ENCODE results near the gene CTRL.
A peak's percentile ranks its signal among the peaks of the same experiment; 100 is the strongest.

Gene CTRL

DNA sequence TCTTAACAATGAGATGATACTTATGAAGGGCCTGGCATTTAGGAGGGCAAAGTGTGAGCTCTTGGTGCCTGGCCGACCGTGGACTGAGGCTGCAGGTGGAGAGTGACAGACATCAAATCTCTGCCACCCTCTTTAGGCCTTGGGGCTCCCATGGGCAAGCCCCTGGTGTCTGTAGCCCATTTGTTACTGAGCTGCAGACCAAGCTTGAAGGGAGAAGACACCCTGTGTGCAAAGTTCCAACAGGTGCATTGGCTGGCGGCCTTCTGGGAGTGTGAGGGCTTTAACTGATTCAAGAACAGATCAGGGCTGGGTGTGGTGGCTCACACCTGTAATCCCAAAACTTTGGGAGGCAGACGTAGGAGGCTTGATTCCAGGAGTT lies 789 bp upstream of the CTRL start:
- no peak overlapping the region for H3K4me3 ChIP-seq (ENCODE audit: low read depth, low read length)
- TF ChIP-seq, protein P1, sequence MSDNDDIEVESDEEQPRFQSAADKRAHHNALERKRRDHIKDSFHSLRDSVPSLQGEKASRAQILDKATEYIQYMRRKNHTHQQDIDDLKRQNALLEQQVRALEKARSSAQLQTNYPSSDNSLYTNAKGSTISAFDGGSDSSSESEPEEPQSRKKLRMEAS (IDR thresholded peaks at IDR 0.05; ENCODE audit: low read depth, low read length), result no peak
- no peak for TF ChIP-seq POLR2A (IDR thresholded peaks at IDR 0.05; ENCODE audit: extremely low read depth, insufficient read length)
- TF ChIP-seq MYC (IDR thresholded peaks at IDR 0.05; ENCODE audit: low read depth, low read length), result no peak
- TF ChIP-seq, protein P2, sequence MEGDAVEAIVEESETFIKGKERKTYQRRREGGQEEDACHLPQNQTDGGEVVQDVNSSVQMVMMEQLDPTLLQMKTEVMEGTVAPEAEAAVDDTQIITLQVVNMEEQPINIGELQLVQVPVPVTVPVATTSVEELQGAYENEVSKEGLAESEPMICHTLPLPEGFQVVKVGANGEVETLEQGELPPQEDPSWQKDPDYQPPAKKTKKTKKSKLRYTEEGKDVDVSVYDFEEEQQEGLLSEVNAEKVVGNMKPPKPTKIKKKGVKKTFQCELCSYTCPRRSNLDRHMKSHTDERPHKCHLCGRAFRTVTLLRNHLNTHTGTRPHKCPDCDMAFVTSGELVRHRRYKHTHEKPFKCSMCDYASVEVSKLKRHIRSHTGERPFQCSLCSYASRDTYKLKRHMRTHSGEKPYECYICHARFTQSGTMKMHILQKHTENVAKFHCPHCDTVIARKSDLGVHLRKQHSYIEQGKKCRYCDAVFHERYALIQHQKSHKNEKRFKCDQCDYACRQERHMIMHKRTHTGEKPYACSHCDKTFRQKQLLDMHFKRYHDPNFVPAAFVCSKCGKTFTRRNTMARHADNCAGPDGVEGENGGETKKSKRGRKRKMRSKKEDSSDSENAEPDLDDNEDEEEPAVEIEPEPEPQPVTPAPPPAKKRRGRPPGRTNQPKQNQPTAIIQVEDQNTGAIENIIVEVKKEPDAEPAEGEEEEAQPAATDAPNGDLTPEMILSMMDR (IDR thresholded peaks at IDR 0.05; ENCODE audit: low read depth, low read length), result no peak
- no peak for DNase-seq (ENCODE audit: low read depth)

DNA sequence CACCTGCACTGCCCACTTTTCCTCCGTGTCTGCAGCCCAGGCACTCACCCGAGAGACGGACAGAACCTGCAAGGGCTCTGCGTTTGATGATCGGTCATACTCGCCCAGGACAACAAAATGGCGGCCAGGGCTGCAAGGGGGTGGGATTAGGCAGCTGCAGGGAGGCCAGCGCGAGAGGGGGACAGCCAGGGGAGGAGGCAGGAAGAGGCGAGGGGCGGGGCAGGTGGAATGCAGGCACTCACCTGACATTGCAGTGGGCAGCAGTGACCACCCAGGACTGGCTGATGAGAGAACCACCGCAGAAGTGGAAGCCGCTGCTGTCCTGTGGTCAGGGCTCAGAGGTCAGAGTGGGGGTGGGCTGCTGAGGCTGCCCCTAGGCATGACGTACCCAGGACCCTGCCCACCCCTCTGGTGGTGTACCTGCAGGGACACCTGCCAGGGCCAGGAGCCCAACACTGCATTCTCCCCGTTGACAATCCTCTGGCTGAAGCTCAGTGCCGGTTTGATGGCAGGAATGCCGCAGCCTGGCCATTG lies 917 bp downstream of the CTRL start:
- no peak for DNase-seq (ENCODE audit: low read depth)
- TF ChIP-seq POLR2A (IDR thresholded peaks at IDR 0.05; ENCODE audit: extremely low read depth, insufficient read length) (no peak), MYC (IDR thresholded peaks at IDR 0.05; ENCODE audit: low read depth, low read length) (no peak)
- TF ChIP-seq, protein P1 (IDR thresholded peaks at IDR 0.05; ENCODE audit: low read depth, low read length), result no peak
- TF ChIP-seq, protein P2 (IDR thresholded peaks at IDR 0.05; ENCODE audit: low read depth, low read length), result no peak
- H3K4me3 ChIP-seq (ENCODE audit: low read depth, low read length), result no peak overlapping the region

DNA sequence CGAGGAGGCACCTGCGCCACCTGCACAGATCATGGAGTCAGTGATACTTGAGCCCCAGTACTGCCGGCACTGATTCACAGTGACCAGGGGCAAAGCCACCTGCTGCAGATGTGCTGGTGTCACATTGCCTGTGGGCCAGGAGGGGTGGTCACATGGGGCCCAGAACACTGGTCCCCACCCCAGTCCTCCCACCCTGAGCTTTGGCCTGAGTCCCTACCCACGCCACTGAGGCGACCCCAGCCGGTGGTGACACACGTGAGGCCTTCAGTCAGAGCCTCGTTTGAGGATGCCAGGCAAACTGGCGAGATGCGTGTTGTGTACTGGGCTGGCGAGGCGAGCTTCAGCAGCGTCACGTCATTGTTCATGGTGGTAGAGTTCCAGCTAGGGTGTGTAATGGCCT lies 1.5 kb downstream of the CTRL start:
- H3K4me3 ChIP-seq (ENCODE audit: low read depth, low read length), result no peak overlapping the region
- DNase-seq (ENCODE audit: low read depth), result no peak
- no peak for TF ChIP-seq POLR2A (IDR thresholded peaks at IDR 0.05; ENCODE audit: extremely low read depth, insufficient read length)
- TF ChIP-seq, protein P2 (IDR thresholded peaks at IDR 0.05; ENCODE audit: low read depth, low read length), result no peak
- TF ChIP-seq, protein P1 (IDR thresholded peaks at IDR 0.05; ENCODE audit: low read depth, low read length), result no peak
- TF ChIP-seq MYC (IDR thresholded peaks at IDR 0.05; ENCODE audit: low read depth, low read length), result no peak

DNA sequence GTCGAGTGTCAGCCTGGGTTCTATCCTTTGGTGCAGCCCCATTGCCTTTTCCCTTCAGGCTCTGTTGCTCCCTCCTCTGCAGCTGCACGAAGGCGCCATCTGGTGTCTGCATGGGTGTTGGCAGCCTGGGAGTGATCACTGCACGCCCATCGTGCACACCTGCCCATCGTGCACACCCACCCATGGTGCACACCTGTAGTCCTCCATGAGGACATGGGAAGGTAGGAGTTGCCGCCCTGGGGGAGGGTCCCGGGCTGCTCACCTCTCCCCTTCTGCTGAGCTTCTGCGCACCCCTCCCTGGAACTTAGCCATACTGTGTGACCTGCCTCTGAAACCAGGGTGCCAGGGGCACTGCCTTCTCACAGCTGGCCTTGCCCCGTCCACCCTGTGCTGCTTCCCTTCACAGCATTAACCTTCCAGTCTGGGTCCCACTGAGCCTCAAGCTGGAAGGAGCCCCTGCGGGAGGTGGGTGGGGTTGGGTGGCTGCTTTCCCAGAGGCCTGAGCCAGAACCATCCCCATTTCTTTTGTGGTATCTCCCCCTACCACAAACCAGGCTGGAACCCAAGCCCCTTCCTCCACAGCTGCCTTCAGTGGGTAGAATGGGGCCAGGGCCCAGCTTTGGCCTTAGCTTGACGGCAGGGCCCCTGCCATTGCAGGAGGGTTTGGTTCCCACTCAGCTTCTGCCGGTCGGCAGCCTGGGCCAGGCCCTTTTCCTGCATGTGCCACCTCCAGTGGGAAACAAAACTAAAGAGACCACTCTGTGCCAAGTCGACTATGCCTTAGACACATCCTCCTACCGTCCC lies 2.9 kb downstream of the CTRL start:
- peak; percentile 76 for DNase-seq (ENCODE audit: low read depth)
- no peak overlapping the region for H3K4me3 ChIP-seq (ENCODE audit: low read depth, low read length)
- TF ChIP-seq, protein P1 (IDR thresholded peaks at IDR 0.05; ENCODE audit: low read depth, low read length), result 0 out of 2 replicates have a peak, but pooled peaks have one; percentile 17
- TF ChIP-seq MYC (IDR thresholded peaks at IDR 0.05; ENCODE audit: low read depth, low read length) (no peak), POLR2A (IDR thresholded peaks at IDR 0.05; ENCODE audit: extremely low read depth, insufficient read length) (no peak)
- TF ChIP-seq, protein P2 (IDR thresholded peaks at IDR 0.05; ENCODE audit: low read depth, low read length), result peak; percentile 99

DNA sequence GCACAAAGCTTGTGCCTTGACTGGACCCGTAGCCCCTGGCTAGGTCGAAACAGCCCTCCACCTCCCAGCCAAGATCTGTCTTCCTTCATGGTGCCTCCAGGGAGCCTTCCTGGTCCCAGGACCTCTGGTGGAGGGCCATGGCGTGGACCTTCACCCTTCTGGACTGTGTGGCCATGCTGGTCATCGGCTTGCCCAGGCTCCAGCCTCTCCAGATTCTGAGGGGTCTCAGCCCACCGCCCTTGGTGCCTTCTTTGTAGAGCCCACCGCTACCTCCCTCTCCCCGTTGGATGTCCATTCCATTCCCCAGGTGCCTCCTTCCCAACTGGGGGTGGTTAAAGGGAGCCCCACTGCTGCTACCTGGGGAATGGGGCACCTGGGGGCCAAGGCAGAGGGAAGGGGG lies 3.5 kb downstream of the CTRL start:
- no peak overlapping the region for H3K4me3 ChIP-seq (ENCODE audit: low read depth, low read length)
- TF ChIP-seq, protein P2 (IDR thresholded peaks at IDR 0.05; ENCODE audit: low read depth, low read length), result no peak
- TF ChIP-seq, protein P1 (IDR thresholded peaks at IDR 0.05; ENCODE audit: low read depth, low read length), result no peak
- TF ChIP-seq MYC (IDR thresholded peaks at IDR 0.05; ENCODE audit: low read depth, low read length) (no peak), POLR2A (IDR thresholded peaks at IDR 0.05; ENCODE audit: extremely low read depth, insufficient read length) (no peak)
- DNase-seq (ENCODE audit: low read depth), result no peak

All from NB4 (cell line).